Bronchial epithelial cell (primary cell): Measurements from ENCODE around the gene RRAS2. TPM values are rescaled to one million over a fixed set of nuclear protein-coding genes. Genes with fewer than 3 reads are reported as not detected.

Source experiments
- DNase-seq: peaks from one replicate; pipeline ENCODE4 v3.0.0-alpha.2; 2010; ENCODE audit warnings: low read depth
- FAIRE-seq: peaks from 2 replicates; lab custom pipeline; 2011; peaks lifted over from hg19 to GRCh38; lab: Jason Lieb, UNC
- H3K27me3 ChIP-seq: 2 replicates; pipeline ENCODE4 v1.5.1; 2011; ENCODE audit warnings: low read length; ENCODE audit not compliant: control insufficient read depth, insufficient read depth
- H3K36me3 ChIP-seq: 2 replicates; pipeline ENCODE4 v1.5.1; 2011; ENCODE audit warnings: low read length; ENCODE audit not compliant: control insufficient read depth, insufficient read depth
- H3K4me3 ChIP-seq: 2 replicates; pipeline ENCODE4 v1.5.1; 2011; ENCODE audit warnings: mild to moderate bottlenecking, low read depth, low read length, control low read depth
- CTCF ChIP-seq: IDR thresholded peaks from 2 replicates; pipeline ENCODE4 v1.5.1; 2011; ENCODE audit warnings: mild to moderate bottlenecking, moderate library complexity, low read length, control low read depth, inconsistent platforms; ENCODE audit not compliant: insufficient read depth, severe bottlenecking
- total RNA-seq: library from RNA; depleted of rRNA; stranded (reverse); fragments of >200 nt; gene quantifications from 2 replicates; pipeline ENCODE4 v1.2.1, GENCODE V29; 2014

RRAS2 gene
- total RNA-seq, 1 donor from 2014 or later: 235 TPM

- TF ChIP-seq CTCF: no peak
- H3K4me3 ChIP-seq: no peak overlapping the region
- no peaks in the 10 kb centered on the region for H3K27me3 ChIP-seq
- DNase-seq (no peak), FAIRE-seq (no peak)
- H3K36me3 ChIP-seq: no peaks in the 10 kb centered on the region
Measured at GRCh38 chr11:14374922-14375830, 16.2 kb upstream of the RRAS2 start.

- Histone ChIP-seq H3K27me3 (no peaks in the 10 kb centered on the region), H3K4me3 (no peak overlapping the region), H3K36me3 (no peaks in the 10 kb centered on the region)
- no peak for TF ChIP-seq CTCF
- peak; percentile 59 for DNase-seq
- FAIRE-seq: no peak
Measured at GRCh38 chr11:14373941-14374646, 15.1 kb upstream of the RRAS2 start.

GRCh38 chr11:14372011-14372410, 13.0 kb upstream of the RRAS2 start:
- no peaks in the 10 kb centered on the region for H3K36me3 ChIP-seq
- H3K4me3 ChIP-seq: no peak overlapping the region
- no peak for FAIRE-seq
- no peak for DNase-seq
- no peaks in the 10 kb centered on the region for H3K27me3 ChIP-seq
- no peak for TF ChIP-seq CTCF

- DNase-seq: no peak
Measured at GRCh38 chr11:14371249-14371648, 12.3 kb upstream of the RRAS2 start.

GRCh38 chr11:14370496-14370895, 11.5 kb upstream of the RRAS2 start:
- Histone ChIP-seq H3K4me3 (no peak overlapping the region), H3K36me3 (no peaks in the 10 kb centered on the region), H3K27me3 (no peaks in the 10 kb centered on the region)
- TF ChIP-seq CTCF: no peak
- no peak for DNase-seq
- no peak for FAIRE-seq

More at GRCh38 chr11:14371249-14371648, 12.3 kb upstream of the RRAS2 start:
- Histone ChIP-seq H3K27me3 (no peaks in the 10 kb centered on the region), H3K36me3 (no peaks in the 10 kb centered on the region), H3K4me3 (no peak overlapping the region)
- TF ChIP-seq CTCF: no peak
- FAIRE-seq: no peak
